ENCODE results near the gene FAM20C. TPM values are rescaled to one million over a fixed set of nuclear protein-coding genes. Genes with fewer than 3 reads are reported as not detected.
"Not testable (repeated sequence)": the region's sequence is repeated elsewhere in the genome, so short reads cannot be mapped to it uniquely, and the experiment has no call there.

FAM20C gene
- total RNA-seq, 2 donors from 2014 or later: 56.6 to 74.3 TPM

DNA sequence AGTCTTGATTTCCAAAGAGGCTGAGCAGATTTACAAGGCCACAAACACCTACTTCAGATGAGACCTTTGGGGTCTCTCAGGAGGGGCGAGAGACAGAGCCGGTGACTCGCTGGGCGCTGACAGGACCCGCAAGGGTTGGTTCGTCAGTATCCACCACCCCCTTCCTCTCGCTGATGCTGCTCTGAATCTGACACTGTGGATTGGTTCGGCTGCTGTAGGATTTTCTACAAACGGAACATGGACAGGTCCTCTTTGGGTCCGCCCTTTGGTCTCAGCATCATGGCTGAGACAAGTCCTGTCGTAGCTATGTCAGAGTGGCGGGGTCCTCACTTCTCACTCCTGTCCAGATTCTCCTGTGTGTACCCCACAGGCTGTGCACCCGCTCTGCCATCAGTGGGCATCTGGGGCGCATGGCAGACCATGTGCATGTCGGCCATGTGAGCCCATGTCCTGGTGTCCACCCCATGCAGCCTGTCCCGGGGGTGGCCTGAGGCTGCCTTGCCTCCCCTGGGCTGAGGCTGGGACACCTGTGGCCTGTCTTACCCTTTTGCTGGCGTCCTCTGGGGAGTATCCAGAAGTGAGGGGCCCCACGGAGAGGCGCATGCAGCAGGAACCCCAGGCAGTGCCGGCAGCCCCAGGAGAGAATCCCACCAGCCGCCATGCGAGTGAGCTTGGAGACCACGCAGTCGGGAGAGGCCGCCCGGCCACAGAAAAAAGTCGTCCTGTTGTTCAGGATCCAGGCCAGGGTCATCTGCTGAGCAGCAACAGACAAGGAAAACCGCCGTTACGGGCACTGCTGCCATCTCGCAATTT, 21.6 kb upstream of the FAM20C start:
- intact Hi-C loops (cut with DNase I): no loop called here
- peak; percentile 58 for DNase-seq (ENCODE audit: low spot score)

DNA sequence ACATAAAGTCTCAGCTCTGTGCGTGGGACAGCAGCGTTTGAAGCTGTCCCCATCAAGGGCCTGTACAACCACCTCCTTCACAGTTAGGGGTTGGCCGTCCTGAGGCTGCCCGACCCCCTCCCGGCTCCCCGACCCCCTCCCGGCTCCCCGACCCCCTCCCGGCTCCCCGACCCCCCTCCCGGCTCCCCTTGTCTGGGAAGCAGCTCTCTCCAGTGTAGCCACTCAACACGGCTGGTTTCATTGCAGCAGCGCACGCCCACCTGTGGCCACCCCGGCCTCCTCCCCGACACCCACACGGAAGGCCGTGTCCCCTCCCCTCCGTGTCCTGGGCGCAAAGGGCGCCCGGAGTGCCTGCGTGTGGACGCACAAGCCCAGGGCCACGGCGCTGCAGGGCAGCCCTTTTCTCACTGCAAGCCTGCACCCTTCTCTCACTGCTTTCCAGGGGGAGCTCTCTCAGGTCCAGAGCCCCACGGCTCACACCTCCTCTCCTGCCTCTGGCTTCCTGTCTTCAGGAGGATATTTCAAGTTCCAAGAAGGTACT, 20.9 kb upstream of the FAM20C start:
- DNase-seq (ENCODE audit: low spot score): no peak

DNA sequence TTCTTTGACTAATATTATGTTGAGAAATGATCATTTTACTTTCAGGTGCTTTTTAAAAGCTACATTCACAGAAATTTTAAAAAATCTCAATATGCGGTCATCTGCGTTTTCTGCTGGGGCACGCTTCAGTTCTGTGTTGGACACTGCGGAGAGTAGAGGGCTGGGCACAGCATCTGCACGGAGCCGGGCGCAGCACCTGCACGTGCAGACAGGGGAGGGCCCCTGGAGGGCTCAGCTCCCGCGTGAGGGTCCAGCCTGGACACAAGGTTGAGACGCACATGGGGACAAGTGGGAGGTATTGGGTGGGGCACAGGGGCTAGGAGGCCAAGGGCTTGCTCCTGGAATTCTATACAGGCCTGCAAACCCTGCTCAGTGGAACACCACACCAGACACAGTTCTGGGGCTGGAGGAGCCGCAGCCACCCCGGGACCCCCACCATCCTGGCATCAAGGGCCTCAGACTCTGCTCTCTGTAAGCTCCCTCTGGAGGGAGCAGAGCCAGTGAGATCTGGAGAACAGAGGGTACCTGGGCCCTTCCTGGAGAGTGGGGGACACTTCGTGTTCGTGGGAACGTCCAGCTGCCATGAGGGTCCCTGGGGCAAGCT, 20.4 kb upstream of the FAM20C start:
- intact Hi-C loops (cut with DNase I): no loop called here
- no peak for DNase-seq (ENCODE audit: low spot score)

More for the DNA sequence above, 20.9 kb upstream of the FAM20C start:
- intact Hi-C loops (cut with DNase I): no loop called here

DNA sequence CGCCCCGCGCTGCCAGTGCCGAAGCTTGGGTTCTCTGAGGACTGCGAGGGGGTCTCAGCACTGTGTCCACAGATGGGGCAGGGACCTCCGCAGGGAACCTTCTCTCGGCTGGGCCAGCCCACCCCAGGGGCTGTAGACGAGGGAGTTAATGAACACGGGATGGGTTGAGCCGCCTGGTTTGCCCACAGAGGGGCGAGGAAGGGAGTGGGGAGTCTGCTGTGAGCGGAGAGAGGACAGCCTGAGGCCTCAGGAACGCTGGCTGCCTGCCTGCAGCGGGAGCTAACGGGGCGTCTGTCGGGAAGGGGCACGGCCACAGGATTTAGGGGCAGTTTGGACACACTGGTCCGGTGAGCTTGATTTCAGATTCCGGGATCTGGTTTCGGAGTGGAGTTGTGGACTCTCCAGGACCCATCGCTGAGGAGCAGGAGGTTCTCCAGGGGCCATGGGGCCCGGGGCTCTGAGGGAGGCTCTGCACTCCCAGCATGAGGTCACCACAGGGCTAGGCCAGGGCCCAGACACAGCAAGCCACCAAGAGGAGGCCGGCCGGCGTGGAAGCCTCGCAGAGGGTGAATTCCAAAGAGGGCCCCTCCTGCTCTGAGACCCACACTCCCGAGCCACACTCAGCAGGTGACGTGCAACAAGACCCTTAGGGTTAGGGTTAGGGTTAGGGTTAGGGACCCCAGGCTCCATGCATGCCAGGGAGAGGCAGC, 19.0 kb upstream of the FAM20C start:
- DNase-seq (ENCODE audit: low spot score): no peak
- intact Hi-C loops (cut with DNase I): no loop called here

DNA sequence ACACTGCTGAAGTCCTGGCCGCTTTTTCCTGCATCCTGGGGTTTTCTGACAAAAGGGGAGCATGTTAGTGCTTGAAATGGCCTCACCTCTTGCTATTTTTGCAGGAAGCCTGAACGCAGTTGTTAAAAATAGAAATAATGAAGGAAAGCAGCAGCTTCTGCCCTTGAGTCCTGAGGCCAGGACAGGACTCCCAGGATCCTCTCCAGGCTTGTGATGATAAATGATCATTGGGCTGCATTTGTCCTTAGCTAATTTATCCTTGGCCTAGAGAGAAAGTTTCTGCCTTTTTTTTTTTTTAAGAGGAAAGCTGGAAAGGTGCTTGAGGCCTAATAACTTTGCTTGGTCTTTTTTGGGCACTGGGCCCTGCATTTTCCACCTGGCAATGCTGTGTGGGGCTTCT, 17.7 kb upstream of the FAM20C start:
- no peak for DNase-seq (ENCODE audit: low spot score)
- intact Hi-C loops (cut with DNase I): no loop called here

DNA sequence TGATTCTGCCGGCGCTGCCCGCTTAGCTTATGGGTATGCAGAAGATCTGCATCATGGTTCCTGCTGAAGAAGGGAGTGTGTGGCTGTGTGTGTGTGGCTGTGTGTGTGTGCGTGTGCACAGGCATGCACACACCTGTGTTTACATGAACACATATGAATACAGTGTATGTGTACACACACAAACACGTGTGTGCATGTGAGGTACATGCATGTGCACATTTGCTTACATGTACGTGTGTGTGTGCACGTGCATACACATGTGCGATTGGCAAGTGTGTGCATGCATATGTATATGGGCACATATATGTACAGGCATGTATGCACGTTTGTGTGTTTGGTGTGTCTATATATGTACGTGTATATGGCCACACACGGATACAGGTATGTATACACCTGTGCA, 16.4 kb upstream of the FAM20C start:
- no peak for DNase-seq (ENCODE audit: low spot score)
- intact Hi-C loops (cut with DNase I): no loop called here

DNA sequence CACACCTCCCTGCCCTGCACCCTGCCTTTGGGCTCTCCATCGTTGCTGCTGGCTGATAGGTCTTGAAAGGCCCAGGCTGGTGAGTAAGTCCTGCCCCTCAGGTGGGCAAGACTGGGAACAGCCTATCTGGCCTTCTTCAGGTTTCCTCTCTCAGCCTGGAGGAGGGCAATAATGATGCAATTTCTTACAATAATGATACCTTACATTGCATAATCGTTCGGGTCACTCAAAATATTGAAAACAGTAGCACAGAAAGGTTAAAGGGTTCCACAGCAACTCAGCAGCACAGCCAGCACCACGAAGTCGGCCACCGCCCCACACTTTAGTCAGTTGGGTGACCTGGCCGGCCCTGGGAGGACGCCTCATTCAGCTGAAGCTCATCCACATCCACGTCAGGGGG, 16.0 kb upstream of the FAM20C start:
- intact Hi-C loops (cut with DNase I): no loop called here
- no peak for DNase-seq (ENCODE audit: low spot score)

DNA sequence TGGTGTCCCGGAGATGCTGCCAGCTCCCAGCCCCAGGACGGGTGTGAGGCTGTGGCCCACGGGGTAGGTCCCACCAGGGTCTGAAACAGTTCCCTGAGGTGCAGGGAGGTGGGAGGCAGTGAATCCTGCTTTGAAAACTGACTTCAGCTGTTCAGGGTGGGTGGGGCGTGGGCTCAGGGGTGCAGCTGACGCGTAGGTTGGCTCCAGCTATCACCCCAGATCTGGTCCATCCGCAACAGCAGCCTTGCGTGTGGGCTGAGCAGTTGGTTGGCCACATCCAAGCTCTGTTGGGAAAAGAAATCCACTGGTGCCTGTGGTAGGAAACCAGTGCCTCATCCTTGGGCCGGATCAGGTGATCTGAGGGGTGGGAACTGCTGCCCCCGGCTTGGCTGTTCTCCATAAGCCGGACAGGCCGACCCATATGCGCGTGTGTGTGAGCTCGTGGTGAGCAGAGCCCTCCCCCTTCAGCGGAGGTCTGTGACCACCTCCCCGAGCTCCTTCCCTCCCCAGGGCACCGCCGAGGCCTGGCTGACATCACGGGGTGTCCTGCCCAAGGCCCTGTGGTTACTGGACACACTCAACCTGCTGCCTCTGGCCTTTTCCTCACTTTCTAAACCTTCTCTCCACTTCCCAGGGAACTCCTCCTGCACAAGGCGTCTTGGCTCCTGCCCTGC, 15.4 kb upstream of the FAM20C start:
- no peak for DNase-seq (ENCODE audit: low spot score)
- intact Hi-C loops (cut with DNase I): no loop called here

DNA sequence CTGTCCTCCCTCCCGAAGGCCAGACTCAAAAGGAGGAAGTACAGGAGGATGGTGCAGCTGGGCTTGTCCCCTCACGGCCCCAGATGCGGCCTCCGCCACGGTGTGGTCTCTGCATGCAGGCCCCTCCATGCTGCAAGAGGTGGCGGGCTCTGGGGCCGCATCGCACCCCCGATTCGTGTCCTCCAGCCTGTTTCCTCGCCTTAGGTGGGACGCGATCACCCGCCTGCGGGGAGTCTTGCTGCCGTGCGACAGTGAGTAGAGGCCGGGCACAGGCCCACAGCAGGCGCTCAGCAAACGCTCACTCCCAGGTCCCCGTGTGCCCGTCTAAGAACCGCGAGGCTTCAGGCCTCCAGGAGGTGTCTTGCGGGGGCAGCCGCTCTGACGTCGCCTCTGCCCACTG, 13.9 kb upstream of the FAM20C start:
- no peak for DNase-seq (ENCODE audit: low spot score)
- intact Hi-C loops (cut with DNase I): no loop called here

DNA sequence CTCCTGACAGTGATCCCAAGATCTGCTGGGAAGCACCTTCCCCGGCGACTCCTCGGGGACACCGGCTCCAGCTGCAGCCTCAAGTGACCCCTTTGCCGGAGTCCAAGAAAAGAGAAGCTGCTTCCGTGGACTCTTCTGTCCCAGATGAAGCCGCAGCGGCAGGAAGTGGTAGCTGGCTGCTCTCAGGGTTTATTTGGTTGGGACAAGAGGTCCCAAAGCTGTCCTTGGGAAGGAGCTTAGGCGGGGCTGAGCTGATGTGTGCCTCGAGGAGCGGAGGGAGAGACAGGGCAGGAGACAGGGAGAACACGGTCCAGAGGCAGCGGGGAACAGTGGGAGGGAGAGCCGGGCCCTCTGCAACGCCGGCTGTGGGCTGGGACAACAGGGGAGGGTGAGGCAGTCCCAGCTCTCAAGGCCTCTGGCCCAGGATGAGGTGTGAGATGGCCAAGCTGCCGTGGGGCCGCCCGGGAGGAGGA, 13.1 kb upstream of the FAM20C start:
- intact Hi-C loops (cut with DNase I): no loop called here
- no peak for DNase-seq (ENCODE audit: low spot score)

DNA sequence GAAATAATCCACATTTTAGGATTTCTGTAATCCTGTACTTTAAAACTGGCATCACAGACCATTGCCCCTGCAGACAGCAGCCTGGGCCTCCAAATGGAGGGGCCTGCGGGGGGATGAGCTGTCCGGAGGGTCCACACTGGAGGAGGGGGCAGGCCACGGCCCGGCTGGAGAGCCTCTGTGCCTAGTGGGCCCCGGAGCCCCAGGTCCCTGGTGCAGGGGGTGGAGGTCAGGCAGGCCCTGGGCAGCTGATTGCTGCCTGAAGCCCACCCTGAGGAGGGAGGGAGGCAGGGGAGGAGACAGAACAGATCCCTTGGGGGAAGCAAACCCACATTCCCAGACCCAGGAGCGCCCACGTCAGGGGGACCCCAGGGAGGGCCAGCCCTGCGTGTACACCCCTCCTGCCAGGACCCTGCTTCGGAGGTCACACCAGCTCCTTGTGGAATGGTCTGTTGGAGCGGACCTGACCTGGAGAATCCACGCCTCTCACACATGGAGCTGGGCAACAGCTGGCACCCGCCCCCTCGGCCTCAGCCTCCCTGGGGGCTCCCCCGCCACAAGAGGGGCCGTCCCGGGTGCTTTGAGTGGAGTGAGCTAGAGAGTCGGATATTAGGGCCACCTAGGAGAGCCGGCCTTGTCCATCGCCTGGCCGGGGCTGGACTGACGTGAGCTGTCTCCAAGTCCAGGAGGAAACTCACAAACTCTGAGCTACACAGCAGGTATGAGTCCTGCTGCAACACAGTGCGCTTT, 12.2 kb upstream of the FAM20C start:
- no peak for DNase-seq (ENCODE audit: low spot score)
- intact Hi-C loops (cut with DNase I): no loop called here

DNA sequence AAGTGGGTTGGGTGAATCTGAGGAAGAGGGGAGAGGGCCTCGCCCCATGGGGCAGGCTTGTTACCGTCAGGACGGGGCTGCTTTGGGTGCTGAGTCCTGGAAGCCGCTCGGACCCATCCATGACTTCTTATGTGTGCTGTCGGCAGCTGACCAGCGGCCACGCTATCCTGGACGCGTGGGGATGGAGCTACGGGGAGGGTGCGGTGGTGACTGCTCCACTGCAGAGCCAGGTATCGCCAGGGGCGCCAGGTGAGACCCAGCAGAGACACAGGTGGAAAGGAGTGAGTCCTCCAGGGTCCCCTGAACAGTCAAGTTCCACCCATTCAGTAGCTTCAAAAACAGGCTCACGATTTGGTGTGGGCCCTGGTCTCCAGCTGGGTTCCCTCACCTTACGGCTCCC, 10.6 kb upstream of the FAM20C start:
- intact Hi-C loops (cut with DNase I): no loop called here
- DNase-seq (ENCODE audit: low spot score): no peak

DNA sequence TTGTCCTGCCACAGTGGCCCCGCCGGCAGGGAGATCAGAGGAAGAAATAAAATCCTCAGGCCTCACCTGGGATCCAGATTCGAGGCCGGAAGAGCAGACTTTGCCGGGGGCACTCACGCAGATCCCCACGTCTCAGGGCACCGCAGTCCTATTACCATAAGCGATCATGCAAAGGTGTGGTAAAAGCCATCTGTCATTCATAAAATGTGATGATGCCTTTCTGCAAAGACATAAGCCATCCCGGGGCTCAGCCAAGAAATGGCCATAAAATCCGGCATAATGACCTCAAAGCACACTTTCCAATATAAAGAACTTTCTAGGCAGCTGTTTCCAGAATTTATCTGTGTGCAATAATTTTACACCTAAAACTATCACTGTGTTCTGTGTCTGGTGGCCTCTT, 9.9 kb upstream of the FAM20C start:
- intact Hi-C loops (cut with DNase I); DNase-seq (ENCODE audit: low spot score): not testable (repeated sequence)

DNA sequence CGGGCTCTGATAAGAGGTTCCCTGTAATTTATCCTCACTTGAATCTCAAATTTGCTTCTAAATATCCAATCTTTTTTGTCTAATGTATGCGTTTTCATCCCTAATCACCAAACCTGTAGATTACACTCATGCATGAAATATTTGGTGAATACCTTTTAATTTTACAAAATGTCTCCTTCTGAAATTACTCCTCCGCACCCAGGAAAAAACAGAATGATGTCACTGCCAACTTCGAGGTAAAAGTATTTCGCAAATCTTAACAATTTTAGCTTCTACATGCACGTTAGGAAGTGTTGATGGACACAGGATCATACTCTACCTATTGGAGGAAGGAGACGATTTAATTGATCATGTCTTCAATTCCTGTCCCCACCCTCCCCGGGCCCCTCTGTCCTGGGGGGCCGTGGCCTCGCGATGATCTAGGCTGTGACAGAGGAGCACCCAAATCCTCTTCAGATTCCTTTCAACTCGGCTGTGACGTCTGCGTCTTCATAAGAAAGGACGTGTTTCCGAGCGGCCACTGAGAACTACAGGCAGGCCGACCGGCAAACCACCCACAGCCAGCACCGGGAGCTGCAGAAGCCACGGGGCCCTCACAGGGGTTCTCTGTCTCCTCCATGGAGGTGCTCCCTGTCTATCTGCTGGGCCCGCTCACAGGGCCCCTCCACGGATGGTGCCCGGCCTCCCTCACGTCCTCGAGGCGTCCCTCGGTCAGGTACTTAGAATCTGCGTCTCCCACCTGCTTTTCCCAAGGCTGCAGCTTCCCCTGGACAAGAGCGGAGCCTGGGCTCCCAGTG, 8.7 kb upstream of the FAM20C start:
- intact Hi-C loops (cut with DNase I): no loop called here
- no peak for DNase-seq (ENCODE audit: low spot score)

DNA sequence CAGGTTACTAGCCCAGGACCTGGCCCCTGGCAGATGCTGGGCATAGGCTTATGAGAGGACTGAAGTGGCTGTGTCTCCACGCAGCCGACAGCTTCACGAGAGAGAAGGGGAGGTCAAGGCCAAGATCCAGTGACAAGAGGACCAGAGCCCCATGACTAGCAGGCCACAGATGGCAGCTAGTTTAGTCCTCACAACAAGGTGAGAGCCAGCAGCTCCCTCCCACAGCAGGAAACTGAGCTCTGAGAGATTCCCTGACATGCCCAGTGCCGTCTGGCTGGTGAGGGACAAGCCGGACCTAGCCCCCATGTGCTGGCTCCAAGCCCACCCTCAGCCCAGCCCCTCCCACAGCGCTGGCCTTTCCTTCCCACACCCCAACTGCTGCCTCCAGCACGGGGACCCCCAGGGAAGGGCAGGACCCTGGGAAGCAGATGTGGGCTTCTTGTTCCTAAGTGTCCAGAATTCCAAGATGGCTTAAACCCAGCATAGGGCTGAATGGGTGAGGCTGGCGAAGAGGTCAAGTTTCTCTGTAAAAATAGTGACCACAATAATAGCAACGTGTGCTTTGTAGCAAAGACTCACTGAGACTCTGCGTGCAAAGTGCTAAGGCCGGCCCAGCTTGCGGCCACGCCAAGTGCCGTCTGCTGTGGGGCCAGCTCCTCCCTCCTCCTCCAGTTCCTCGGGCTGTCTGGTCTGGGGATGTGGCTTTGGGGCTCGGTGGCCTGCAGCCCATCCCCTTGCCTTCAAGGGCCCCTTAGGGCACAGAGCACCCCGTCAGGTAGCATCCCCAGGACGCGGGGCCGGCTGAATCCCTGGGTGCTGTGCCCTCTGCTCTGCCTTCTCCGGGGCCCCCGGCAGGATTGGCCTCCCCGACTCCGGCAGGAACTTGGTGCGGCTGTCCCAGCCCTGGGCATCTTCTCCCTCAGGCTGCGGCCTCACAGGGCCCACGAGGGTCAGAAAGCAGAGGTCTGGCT, 7.8 kb upstream of the FAM20C start:
- intact Hi-C loops (cut with DNase I): no loop called here
- no peak for DNase-seq (ENCODE audit: low spot score)

DNA sequence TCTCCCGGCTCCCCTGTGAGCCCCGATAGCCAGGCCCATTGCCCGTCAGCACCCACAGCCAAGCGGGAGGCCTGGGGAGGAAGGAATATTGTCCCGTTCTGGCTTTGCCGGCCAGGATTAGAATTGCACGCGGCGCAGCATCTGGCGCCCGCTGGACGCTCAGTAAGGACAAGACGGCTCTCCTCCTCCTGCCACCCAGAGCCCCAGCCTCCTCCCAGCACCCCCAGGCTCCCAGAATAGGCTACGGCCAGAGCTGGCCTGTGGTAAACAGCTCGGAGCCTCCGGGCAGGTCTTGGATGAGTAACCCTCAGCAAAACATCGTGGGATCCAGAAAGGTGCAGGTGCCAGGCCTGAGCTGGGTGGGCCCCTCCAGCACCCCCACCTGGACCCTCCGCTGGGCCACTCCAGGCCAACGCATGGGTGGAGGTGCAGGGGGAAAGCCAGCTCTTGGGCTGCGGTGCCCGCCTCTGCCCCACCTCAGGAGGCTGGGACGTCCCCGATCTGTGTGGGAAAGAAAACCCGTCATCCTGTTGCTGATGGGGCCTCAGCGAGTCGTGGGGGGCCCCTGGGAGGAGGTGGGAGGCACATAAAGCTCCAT, 5.8 kb upstream of the FAM20C start:
- intact Hi-C loops (cut with DNase I): no loop called here
- no peak for DNase-seq (ENCODE audit: low spot score)
